HEK293 (cell line): ENCODE measurements around the gene FMN1.

Experiments
- CTCF ChIA-PET: fragments of 350-600 bp; formaldehyde crosslinking; extraction: SDS; loops from one replicate; lab custom pipeline; 2021; ENCODE audit warnings: antibody characterized with exemption; lab: Yijun Ruan, JAX
- POLR2A ChIA-PET: fragments of 300-600 bp; formaldehyde crosslinking; extraction: SDS; loops from one replicate; lab custom pipeline; 2020; ENCODE audit warnings: antibody characterized with exemption, inconsistent platforms; lab: Yijun Ruan, JAX
- H3K27ac ChIP-seq: fragments of 200-500 bp; sonication (Bioruptor generic); 2 replicates; pipeline ENCODE4 v1.5.1; 2014; ENCODE audit warnings: low read depth, low read length, control low read depth, inconsistent platforms; ENCODE audit errors: extremely low read depth
- H3K36me3 ChIP-seq, 2 experiments: fragments of 200-500 bp in 1 of 2; sonication (Bioruptor generic) in 1 of 2; 1 replicate in 1 of 2; 2 replicates in 1 of 2; pipeline ENCODE4 v1.5.1; 2014 to 2017; ENCODE audit warnings: inconsistent platforms in 2 of 2, low read length in 2 of 2; ENCODE audit not compliant: control insufficient read depth in 2 of 2, insufficient read depth in 1 of 2
- H3K4me1 ChIP-seq: fragments of 200-500 bp; sonication (Bioruptor generic); 2 replicates; pipeline ENCODE4 v1.5.1; 2014; ENCODE audit warnings: mild to moderate bottlenecking, low read length, inconsistent platforms; ENCODE audit not compliant: control insufficient read depth, insufficient read depth
- H3K4me3 ChIP-seq: 2 replicates; pipeline ENCODE4 v1.5.1; 2011; ENCODE audit warnings: low read depth, mild to moderate bottlenecking, control low read depth, low read length, moderate library complexity
- H3K9me3 ChIP-seq: fragments of 200-500 bp; sonication (Bioruptor generic); 2 replicates; pipeline ENCODE4 v1.5.1; 2014; ENCODE audit warnings: low read depth, low read length, inconsistent platforms; ENCODE audit not compliant: control insufficient read depth, insufficient read depth
- OVOL3 ChIP-seq: fragments of 450-650 bp; formaldehyde crosslinking; IDR thresholded peaks from 2 replicates; pipeline ENCODE4 v1.5.1; 2016; ENCODE audit warnings: missing biosample characterization, missing genetic modification characterization
- SETDB1 ChIP-seq: IDR thresholded peaks from one replicate; pipeline ENCODE4 v1.6.1; 2017; ENCODE audit warnings: mild to moderate bottlenecking, low read length, moderate library complexity, mixed read lengths; ENCODE audit not compliant: insufficient read length
- TRIM28 ChIP-seq: IDR thresholded peaks from 2 replicates; pipeline ENCODE4 v1.6.1; 2011; ENCODE audit warnings: low read length, control low read depth, borderline replicate concordance
- ZNF19 ChIP-seq: fragments of 450-650 bp; formaldehyde crosslinking; IDR thresholded peaks from 2 replicates; pipeline ENCODE4; 2016; ENCODE audit warnings: missing biosample characterization, missing genetic modification characterization, low read depth
- ZNF266 ChIP-seq: fragments of 450-650 bp; formaldehyde crosslinking; IDR thresholded peaks from 2 replicates; pipeline ENCODE4 v1.5.1; 2016; ENCODE audit warnings: missing biosample characterization, missing genetic modification characterization, low read depth
- ZNF514 ChIP-seq: fragments of 450-650 bp; formaldehyde crosslinking; IDR thresholded peaks from 2 replicates; pipeline ENCODE4 v1.5.1; 2016; ENCODE audit warnings: missing biosample characterization, missing genetic modification characterization
- ZNF518A ChIP-seq: fragments of 450-650 bp; formaldehyde crosslinking; conservative IDR thresholded peaks from 2 replicates; pipeline ENCODE4 v1.5.1; 2016; ENCODE audit warnings: low read depth, missing biosample characterization, missing genetic modification characterization
- ZNF610 ChIP-seq: fragments of 450-650 bp; formaldehyde crosslinking; IDR thresholded peaks from 2 replicates; pipeline ENCODE4 v1.5.1; 2016; ENCODE audit warnings: missing biosample characterization, missing genetic modification characterization, borderline replicate concordance
- ZNF624 ChIP-seq: fragments of 450-650 bp; formaldehyde crosslinking; IDR thresholded peaks from 2 replicates; pipeline ENCODE4 v1.5.1; 2017; ENCODE audit warnings: missing biosample characterization, missing genetic modification characterization
- ZNF626 ChIP-seq: fragments of 450-650 bp; sonication (Bioruptor Pico); formaldehyde crosslinking; IDR thresholded peaks from 2 replicates; pipeline ENCODE4 v1.5.1; 2018; ENCODE audit warnings: missing biosample characterization, missing genetic modification characterization, inconsistent platforms
- TF ChIP-seq, protein P1 (sequence below): fragments of 450-650 bp; formaldehyde crosslinking; IDR thresholded peaks from 2 replicates; pipeline ENCODE4 v1.5.1; 2016; ENCODE audit warnings: missing biosample characterization, missing genetic modification characterization
- TF ChIP-seq, protein P2 (sequence below): fragments of 450-650 bp; formaldehyde crosslinking; IDR thresholded peaks from 2 replicates; pipeline ENCODE4 v1.5.1; 2016; ENCODE audit warnings: missing biosample characterization, missing genetic modification characterization
- TF ChIP-seq, protein P3 (sequence below): fragments of 450-650 bp; formaldehyde crosslinking; IDR thresholded peaks from 2 replicates; pipeline ENCODE4 v1.5.1; 2016; ENCODE audit warnings: missing biosample characterization, missing genetic modification characterization

Gene FMN1

DNA sequence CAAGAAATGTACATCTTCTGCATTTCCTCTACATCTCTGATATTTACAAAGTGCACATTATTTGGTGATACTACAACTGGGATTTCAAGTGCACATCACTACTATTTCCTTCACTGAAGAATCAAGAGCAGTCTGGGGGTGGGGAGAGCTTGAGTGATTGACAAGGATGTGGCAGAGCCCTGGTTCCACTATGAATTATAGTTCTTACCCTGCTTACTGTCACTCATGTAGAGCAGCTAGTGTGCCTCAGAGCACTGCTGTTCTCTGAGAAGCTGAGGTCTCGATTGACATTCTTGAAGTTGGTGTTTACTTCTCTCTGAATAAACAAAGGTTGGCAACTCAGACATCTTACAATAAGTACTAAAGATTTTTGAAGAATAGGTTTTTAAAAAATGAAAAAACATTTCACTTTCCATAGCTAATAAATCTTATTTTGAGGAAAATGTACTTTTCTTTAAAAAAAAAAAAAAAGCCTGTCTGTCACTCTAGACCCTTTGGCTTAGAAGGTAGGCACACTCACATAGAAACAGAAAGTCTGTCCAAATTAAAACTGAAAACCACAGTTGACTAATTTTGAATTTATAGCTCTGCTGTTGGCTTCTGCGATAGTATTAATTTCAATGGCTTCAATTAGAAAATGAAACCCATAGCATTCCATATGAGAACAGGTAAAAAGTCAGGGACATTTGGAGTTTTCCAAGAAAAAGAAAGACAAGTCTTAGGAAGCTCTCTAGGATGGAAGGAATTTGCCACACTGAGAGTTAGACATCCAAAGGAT lies 471.2 kb downstream of the FMN1 start:
- TF ChIP-seq ZNF610 (tag by site-specific recombination), result no peak
- TF ChIP-seq ZNF626, result no peak
- TF ChIP-seq, protein P1, sequence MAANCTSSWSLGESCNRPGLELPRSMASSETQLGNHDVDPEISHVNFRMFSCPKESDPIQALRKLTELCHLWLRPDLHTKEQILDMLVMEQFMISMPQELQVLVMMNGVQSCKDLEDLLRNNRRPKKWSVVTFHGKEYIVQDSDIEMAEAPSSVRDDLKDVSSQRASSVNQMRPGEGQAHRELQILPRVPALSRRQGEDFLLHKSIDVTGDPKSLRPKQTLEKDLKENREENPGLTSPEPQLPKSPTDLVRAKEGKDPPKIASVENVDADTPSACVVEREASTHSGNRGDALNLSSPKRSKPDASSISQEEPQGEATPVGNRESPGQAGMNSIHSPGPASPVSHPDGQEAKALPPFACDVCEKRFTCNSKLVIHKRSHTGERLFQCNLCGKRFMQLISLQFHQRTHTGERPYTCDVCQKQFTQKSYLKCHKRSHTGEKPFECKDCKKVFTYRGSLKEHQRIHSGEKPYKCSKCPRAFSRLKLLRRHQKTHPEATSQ (tag by site-specific recombination), result no peak
- TF ChIP-seq ZNF19 (tag by site-specific recombination), result no peak
- TF ChIP-seq, all 188 proteins: peak for 0
- CTCF ChIA-PET, result interaction anchor here (0.9 kb wide), 1 partner anchor 298 kb away, joined by 3 read pairs; no protein-coding TSS in a partner anchor
- Histone ChIP-seq H3K4me3 (no peak overlapping the region), H3K4me1 (no peaks in the 10 kb centered on the region; the same call in 1 of the 2 replicates), H3K36me3 (no peaks in the 10 kb centered on the region), H3K9me3 (no peaks in the 10 kb centered on the region), H3K27ac (no peak overlapping the region)
- POLR2A ChIA-PET, result no interaction called here

GRCh38 chr15:32722136-32722535 lies 472.4 kb downstream of the FMN1 start:
- H3K4me1 ChIP-seq, result peaks cover 2% of the 10 kb centered on the region; the same call in 1 of the 2 replicates
- CTCF ChIA-PET, result no interaction called here
- H3K36me3 ChIP-seq, result no peaks in the 10 kb centered on the region
- no peak overlapping the region for H3K4me3 ChIP-seq
- no peak overlapping the region for H3K27ac ChIP-seq
- POLR2A ChIA-PET, result no interaction called here
- no peak for TF ChIP-seq SETDB1
- TF ChIP-seq, protein P2, sequence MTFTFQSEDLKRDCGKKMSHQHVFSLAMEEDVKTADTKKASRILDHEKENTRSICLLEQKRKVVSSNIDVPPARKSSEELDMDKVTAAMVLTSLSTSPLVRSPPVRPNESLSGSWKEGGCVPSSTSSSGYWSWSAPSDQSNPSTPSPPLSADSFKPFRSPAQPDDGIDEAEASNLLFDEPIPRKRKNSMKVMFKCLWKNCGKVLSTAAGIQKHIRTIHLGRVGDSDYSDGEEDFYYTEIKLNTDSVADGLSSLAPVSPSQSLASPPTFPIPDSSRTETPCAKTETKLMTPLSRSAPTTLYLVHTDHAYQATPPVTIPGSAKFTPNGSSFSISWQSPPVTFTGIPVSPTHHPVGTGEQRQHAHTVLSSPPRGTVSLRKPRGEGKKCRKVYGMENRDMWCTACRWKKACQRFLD (tag by site-specific recombination), result no peak
- H3K9me3 ChIP-seq, result no peaks in the 10 kb centered on the region

- Histone ChIP-seq H3K4me3 (no peak overlapping the region), H3K9me3 (no peaks in the 10 kb centered on the region), H3K27ac (no peak overlapping the region), H3K4me1 (peaks cover 2% of the 10 kb centered on the region; the same call in 1 of the 2 replicates), H3K36me3 (no peaks in the 10 kb centered on the region)
- POLR2A ChIA-PET, result no interaction called here
- TF ChIP-seq TRIM28 (no peak), ZNF624 (tag by site-specific recombination) (no peak), ZNF514 (tag by site-specific recombination) (no peak), ZNF266 (tag by site-specific recombination) (no peak), OVOL3 (tag by site-specific recombination) (no peak), ZNF518A (tag by site-specific recombination) (no peak)
- TF ChIP-seq, protein P3, sequence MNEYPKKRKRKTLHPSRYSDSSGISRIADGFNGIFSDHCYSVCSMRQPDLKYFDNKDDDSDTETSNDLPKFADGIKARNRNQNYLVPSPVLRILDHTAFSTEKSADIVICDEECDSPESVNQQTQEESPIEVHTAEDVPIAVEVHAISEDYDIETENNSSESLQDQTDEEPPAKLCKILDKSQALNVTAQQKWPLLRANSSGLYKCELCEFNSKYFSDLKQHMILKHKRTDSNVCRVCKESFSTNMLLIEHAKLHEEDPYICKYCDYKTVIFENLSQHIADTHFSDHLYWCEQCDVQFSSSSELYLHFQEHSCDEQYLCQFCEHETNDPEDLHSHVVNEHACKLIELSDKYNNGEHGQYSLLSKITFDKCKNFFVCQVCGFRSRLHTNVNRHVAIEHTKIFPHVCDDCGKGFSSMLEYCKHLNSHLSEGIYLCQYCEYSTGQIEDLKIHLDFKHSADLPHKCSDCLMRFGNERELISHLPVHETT, result no peak
- CTCF ChIA-PET, result interaction anchor here (0.7 kb wide), 1 partner anchor 107 kb away, joined by 3 read pairs; no protein-coding TSS in a partner anchor
These were observed 472.9 kb downstream of the FMN1 start for GRCh38 chr15:32721596-32721995.
